Measurements from ENCODE around the gene RAI1. TPM values are rescaled to one million over a fixed set of nuclear protein-coding genes. Genes with fewer than 3 reads are reported as not detected.

RAI1 gene
- total and polyA plus RNA-seq, 9 donors = 1.5 to 57.7 (median 35.3) TPM

- H3K27me3 ChIP-seq = no peaks in the 10 kb centered on the region
- H3K36me3 ChIP-seq = no peaks in the 10 kb centered on the region
- H3K9me3 ChIP-seq = no peaks in the 10 kb centered on the region
- intact Hi-C loops (cut with DNase I) = no loop called here
- peaks cover 26% of the 10 kb centered on the region for H3K4me1 ChIP-seq (ENCODE audit: insufficient read depth)
- H3K4me3 ChIP-seq = no peak overlapping the region
- DNase-seq = peak in 1 of 5 donors; percentile 21
- 94 to 98% (median 95%) methylated on average over 6 of the region's 6 CpGs for WGBS, 3 donors
- no peak overlapping the region for H3K27ac ChIP-seq
- no peak for TF ChIP-seq POLR2A (IDR thresholded peaks at IDR 0.05)
- no peak for TF ChIP-seq CTCF (IDR thresholded peaks at IDR 0.05)
- no peak for TF ChIP-seq EP300 (IDR thresholded peaks at IDR 0.05)
These were observed 163.2 kb downstream of the RAI1 start for GRCh38 chr17:17844500-17844899.

- Histone ChIP-seq H3K9me3 (no peaks in the 10 kb centered on the region), H3K36me3 (no peaks in the 10 kb centered on the region), H3K4me3 (no peak overlapping the region), H3K4me1 (ENCODE audit: insufficient read depth) (peaks cover 29% of the 10 kb centered on the region), H3K27ac (no peak overlapping the region), H3K27me3 (no peaks in the 10 kb centered on the region)
- intact Hi-C loops (cut with DNase I) = no loop called here
- TF ChIP-seq POLR2A (IDR thresholded peaks at IDR 0.05) (no peak), CTCF (IDR thresholded peaks at IDR 0.05) (no peak), EP300 (IDR thresholded peaks at IDR 0.05) (no peak)
- 86 to 92% (median 88%) methylated on average over 13 of the region's 13 CpGs for WGBS, 3 donors
- DNase-seq = peak in 3 of 5 donors; percentile 24 to 41 (median 31)
These were observed 164.0 kb downstream of the RAI1 start for GRCh38 chr17:17845046-17845775.

GRCh38 chr17:17846003-17846402 lies 164.7 kb downstream of the RAI1 start:
- TF ChIP-seq CTCF (IDR thresholded peaks at IDR 0.05) = no peak
- no peak for TF ChIP-seq POLR2A (IDR thresholded peaks at IDR 0.05)
- TF ChIP-seq EP300 (IDR thresholded peaks at IDR 0.05) = no peak
- peaks cover 25% of the 10 kb centered on the region for H3K4me1 ChIP-seq (ENCODE audit: insufficient read depth)
- no peaks in the 10 kb centered on the region for H3K36me3 ChIP-seq
- intact Hi-C loops (cut with DNase I) = no loop called here
- H3K4me3 ChIP-seq = no peak overlapping the region
- 89 to 94% (median 91%) methylated on average over 8 of the region's 8 CpGs for WGBS, 3 donors
- H3K9me3 ChIP-seq = no peaks in the 10 kb centered on the region
- DNase-seq = peak in 2 of 5 donors; percentile 23 to 24
- no peaks in the 10 kb centered on the region for H3K27me3 ChIP-seq
- H3K27ac ChIP-seq = no peak overlapping the region

- Histone ChIP-seq H3K36me3 (no peaks in the 10 kb centered on the region), H3K27ac (no peak overlapping the region), H3K27me3 (no peaks in the 10 kb centered on the region), H3K4me3 (no peak overlapping the region), H3K9me3 (no peaks in the 10 kb centered on the region), H3K4me1 (ENCODE audit: insufficient read depth) (peaks cover 25% of the 10 kb centered on the region)
- peak in 2 of 5 donors; percentile 21 to 22 for DNase-seq
- TF ChIP-seq CTCF (IDR thresholded peaks at IDR 0.05) = no peak
- TF ChIP-seq POLR2A (IDR thresholded peaks at IDR 0.05) = no peak
- TF ChIP-seq EP300 (IDR thresholded peaks at IDR 0.05) = no peak
- WGBS, 3 donors = 91 to 99% (median 96%) methylated on average over 5 to 8 of the region's 8 CpGs
- intact Hi-C loops (cut with DNase I) = no loop called here
These were observed 165.4 kb downstream of the RAI1 start for GRCh38 chr17:17846645-17847044.

Measured in ovary (tissue), 9 donors.